Muscle of back (tissue), 11 donors: ENCODE measurements around the gene ARID4B. TPM values are rescaled to one million over a fixed set of nuclear protein-coding genes. Genes with fewer than 3 reads are reported as not detected.
"Not testable (repeated sequence)": the region's sequence is repeated elsewhere in the genome, so short reads cannot be mapped to it uniquely, and the experiment has no call there.

ENCODE experiments used
- DNase-seq, 3 donors: peaks; one replicate each; pipeline versions ENCODE4 v3.0.0 to v3.0.0-alpha.2; 2013
- polyA plus RNA-seq, 10 donors: library from polyadenylated mRNA; unstranded; fragments of 120-200 nt; gene quantifications; one replicate each; pipeline ENCODE4 v1.2.1, GENCODE V29; 2013; ENCODE audit not compliant: insufficient read length in 10 of 10

Gene ARID4B
- polyA plus RNA-seq, 10 donors, result 19.5 to 26.0 (median 22.6) TPM

DNA sequence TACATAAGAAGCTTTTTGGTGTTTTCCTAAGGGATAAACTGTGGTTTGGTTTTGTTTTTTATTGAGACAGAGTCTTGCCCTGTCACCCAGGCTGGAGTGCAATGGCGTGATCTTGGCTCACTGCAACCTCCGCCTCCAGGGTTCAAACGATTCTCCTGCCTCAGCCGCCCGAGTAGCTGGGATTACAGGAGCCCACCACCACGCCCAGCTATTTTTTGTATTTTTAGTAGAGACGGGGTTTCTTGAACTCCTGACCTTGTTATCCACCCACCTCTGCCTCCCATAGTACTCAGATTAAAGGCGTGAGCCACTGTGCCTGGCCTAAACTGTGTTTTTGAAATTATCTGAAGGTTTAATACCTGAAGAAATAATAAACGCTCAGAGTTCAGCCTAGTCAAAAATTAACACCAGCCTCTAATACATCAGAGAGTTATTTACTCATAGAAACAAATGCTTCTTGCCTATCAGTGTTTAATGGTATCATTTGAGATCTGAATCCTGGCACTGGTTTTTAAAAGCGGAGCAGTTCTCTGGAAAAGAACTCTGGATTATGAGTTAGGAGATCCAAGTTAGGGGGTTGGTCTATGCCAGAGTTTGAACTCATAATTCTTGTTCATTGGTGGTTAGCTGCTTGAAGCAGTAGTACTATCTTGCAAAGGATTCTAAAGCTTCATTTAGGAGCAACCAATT, 28.7 kb downstream of the ARID4B start:
- DNase-seq, result no peak

DNA sequence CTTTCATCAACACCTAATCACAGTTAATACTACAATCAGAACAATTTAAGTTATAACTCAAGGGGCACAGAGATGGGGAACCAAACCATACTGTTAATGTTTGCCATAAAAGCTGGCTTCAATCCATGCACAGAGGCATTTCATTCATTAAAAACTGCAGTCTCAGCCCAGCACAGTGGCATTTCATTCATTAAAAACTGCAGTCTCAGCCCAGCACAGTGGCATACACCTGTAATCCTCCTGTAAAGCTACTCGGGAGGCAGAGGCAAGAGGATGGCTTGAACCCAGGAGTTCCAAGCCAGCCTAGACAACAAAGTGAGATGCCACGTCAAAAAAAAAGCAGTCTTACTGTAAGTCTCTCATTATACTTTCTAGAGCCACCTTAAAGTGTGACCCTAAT, 29.2 kb downstream of the ARID4B start:
- DNase-seq, result no peak

DNA sequence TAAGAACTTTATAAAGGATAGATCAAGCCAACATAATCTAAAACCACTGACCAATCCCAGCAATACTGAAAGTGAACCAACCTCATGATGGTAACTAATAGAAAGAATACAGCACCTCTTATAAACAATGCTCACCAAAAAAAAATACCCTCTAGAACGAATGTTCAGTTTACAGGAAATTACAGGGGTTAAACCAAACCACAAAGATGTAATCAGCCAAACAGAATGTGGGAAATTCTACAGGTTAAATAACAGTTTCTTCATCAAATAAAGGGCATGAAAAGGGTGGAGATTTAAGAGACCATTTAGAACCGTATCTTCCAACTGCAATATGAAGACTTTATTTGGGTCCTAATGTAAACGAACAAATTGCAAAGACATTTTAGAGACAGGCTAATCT, 30.4 kb downstream of the ARID4B start:
- DNase-seq, result no peak

DNA sequence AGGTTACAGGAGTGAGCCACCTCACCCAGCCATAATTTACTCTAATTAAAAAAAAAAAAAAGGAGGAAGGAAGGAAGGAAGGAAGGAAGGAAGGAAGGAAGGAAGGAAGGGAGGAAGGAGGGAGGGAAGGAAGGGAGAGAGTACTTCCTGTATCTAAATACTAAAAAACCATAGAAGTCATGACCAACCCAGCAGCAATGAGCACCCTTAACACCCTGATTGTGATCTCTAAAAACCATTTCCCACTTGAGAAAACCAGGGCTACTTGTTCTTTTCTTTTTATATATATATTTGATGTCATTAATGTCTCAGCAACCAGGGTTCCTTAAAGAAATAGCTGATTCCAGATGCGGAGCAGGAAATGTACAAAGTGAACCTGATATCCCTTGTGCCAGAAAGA, 31.2 kb downstream of the ARID4B start:
- no peak for DNase-seq

DNA sequence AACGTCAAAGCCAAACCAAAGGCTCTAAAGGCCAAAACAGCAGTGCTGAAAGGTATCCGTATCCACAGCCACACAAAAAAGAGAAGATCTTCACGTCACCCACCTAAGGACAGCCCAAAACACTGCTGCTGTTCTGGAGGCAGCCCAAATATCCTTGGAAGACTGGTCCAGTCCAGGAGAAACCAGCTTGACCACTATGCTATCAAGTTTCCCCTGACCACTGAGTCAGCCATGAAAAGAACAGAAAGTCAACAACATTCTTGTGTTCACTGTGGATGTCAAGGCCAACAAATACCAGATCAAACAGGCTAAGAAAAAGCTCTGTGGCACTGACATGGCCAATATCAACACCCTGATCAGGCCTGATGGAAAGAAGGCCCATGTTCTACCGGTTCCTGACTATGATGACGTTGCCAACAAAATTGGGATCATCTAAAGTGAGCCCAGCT, 32.1 kb downstream of the ARID4B start:
- no peak for DNase-seq

DNA sequence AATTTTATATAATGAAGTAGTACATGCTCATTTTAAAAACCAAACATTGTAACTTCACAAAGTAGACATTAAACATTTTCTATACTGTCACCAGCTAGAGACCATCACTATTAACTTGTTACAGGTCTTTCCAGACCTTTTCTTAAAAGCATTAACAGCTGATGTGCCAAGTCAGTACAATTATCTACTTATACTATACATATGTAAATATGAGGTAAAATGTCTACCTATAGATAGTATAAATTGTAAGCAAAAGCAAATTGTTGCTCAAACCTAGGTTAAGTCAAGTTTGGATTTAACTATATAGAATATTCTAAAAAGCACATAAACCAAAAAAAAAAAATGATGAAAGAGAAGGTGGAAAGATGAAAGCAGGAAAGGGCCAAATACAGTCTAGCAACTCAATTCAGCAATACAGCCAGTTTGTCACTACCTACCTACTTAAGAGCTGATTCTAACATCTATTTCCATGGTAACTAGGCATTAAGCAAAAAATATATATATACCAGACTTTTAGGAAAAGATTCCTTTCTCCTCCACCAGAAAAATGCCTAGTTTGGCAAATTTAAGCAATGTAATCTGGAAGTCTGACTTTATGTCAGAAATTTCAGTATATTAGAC, 34.5 kb downstream of the ARID4B start:
- DNase-seq, result no peak

DNA sequence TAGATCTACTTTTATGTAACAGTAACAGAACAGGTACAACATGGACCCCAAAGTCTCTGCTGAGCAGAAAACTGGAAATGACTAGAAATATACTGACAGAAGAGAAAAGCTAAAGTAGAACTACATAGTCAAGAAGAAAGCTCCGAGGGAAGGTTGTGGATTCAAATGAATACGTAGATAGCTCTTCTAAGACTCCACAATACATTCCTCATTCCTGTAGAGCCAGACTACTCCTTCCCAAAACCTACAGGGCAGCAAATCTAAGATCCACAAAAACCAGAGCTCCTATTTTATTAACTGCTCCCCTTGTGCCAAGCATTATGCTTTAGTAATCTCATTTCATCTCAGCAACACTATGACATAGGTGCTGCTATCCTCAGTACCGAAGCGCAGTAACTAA, 35.2 kb downstream of the ARID4B start:
- DNase-seq, result no peak

DNA sequence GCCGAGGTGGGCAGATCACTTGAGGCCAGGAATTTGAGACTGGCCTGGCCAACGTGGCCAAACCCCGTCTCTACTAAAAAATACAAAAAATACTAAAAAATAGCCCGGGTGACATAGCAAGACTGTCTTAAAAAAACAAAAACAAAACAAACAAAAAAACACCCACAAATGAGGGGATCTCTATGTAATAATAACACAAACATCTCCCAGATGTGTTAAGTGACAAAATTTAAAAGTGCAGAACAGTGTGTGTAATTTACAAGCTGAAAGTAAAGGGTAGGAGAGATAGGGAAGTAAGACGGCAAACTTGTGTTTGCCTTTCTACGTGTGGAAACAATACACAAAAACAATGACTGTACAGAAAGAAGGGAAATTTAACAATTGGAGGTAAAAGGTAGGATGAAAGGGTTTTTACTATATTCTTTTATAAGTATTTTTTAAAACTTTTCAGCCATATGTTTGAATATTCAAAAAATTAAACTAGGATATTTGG, 36.3 kb downstream of the ARID4B start:
- DNase-seq, result no peak

DNA sequence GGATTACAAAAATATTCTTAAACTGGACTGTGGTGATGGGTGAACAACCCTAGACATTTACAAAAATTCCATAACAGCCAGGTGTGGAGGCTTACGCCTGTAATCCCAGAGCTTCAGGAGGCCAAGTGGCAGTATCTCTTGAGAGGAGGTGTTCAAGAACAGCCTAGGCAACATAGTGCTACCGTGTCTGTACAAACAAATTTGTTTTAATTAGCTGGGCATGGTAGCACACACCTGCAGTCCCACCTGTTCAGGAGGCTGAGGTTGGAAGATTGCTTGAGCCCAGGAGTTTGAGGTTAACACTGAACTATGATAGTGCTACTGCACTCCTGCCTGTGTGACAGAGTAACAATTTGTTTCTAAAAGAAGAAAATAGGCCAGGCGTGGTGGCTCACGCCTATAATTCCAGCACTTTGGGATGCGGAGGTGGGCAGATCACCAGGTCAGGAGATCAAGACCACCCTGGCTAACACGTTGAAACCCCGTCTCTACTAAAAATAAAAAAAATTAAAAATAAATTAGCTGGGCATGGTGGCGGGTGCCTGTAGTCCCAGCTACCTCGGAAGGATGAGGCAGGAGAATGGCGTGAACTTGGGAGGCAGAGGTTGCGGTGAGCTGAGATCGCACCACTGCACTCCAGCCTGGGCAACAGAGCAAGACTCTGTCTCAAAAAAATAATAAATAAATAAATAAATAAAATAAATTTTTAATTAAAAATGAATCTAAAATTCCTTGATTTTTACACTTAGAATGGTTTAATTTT, 37.1 kb downstream of the ARID4B start:
- DNase-seq, result no peak

DNA sequence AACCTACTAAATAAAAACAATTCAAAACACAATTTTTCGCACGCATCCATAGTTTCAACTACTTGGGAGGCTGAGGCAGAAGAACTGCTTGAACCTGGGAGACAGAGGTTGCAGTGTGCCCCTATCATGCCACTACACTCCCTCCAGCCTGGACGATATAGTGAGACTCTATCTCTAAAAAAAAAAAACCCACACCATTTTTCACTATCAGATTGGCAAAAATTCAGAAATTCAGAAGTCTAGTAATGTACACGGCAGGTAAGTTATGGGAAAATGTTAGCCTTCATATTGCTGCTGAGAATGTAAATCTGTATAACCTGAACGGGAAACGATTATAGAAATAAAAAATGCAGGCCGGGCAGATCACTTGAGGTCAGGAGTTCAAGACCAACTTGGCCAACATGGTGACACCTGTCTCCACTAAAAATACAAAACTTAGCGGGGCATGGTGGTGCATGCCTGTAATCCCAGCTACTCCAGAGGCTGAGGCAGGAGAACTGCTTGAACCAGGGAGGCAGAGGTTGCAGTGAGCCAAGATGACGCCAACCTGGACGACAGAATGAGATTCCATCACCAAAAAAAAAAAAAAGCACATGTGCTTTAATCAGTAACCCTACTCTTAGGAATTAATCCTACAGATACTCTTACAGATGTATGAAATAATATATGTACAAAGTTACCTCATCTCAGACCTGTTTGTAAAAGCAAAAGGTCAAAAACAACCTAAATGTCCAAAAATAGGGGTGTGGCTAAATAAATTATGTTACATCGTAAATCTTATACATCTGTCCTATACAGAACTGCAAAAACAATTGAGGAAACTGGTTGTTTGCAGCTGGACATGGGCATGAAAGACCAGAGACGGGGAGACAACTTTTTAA, 37.9 kb downstream of the ARID4B start:
- no peak for DNase-seq

DNA sequence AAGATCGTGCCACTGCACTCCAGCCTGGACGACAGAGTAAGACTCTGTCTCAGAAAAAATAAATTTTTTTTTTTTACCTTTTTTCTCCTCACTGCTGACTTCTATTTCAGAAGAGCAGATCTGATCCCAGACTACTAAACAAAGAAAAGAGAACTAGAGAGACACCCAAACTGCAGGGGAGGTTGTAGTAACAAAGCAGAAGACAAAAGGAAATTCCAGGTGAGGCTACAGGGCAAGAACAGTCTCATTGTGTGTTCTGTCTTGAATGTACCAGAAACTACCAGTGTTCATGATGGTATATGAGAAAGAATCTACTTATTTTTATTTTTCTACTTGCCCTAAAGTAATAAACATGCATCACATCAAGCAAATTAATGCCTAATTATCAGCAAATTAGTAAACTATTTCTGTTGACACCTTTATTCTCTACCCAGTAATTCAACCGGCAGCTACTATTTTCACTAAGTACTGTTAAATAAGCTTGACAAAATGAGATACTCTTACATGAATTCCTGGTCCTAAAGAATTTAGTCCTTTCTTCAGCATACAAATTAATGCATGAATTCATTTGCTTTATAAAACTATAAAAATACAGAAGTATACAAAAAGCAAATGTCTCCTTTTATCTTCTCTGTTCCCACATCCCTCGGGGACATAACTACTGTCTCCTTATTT, 40.6 kb downstream of the ARID4B start:
- no peak for DNase-seq

DNA sequence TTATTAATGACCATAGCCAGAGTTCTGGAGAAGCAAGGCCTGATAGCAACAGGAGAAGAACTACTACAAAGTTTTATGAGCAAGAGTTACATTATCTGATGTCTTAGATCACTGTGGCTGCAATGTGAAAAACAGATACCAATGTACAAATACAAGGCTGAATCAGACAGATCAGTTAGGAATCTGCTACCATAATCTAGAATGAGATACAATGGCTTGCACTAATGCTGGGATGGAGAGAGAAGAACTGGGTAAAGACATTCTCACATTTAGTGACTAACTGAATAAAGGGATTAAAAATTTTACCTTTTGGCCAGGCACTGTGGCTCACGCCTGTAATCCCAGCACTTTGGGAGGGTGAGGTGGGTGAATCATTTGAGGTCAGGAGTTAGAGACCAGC, 41.3 kb downstream of the ARID4B start:
- no peak for DNase-seq

DNA sequence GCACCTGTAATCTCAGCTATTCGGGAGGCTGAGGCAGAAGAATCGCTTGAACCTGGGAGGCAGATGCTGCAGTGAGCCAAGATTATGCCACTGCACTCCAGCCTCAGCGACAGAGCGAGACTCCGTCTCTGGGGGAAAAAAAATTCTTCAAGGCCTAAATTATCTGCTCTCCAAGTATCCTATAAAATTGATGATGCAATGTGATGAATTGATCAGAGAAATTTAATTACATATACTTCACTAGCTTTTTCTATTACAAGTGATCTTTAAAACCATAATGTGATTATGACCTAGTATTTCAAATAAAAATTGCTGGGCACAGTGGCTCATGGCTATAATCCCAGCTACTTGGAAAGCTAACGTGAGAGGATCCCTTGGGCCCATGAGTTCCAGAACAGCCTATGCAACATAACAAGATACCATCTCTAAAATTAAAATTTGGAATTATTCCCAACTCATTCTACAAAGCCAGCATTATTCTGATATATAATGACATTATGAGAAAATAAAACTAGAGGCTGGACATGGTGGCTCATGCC, 43.7 kb downstream of the ARID4B start:
- DNase-seq, result no peak

DNA sequence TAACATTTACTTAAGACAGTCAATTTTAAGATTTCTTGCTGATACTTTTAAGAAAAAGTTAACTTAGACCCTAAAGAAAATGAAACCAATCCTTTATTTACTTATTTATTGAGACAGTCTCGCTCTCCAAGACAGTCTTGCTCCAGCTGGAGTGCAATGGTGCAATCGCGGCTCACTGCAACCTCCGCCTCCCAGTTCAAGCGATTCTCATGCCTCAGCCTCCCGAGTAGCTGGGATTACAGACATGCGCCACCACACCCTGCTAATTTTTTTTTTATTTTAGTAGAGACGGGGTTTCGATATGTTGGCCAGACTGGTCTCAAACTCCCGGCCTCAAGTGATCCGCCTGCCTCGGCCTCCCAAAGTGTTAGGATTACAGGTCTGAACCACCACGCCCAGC, 44.3 kb downstream of the ARID4B start:
- not testable (repeated sequence) for DNase-seq

DNA sequence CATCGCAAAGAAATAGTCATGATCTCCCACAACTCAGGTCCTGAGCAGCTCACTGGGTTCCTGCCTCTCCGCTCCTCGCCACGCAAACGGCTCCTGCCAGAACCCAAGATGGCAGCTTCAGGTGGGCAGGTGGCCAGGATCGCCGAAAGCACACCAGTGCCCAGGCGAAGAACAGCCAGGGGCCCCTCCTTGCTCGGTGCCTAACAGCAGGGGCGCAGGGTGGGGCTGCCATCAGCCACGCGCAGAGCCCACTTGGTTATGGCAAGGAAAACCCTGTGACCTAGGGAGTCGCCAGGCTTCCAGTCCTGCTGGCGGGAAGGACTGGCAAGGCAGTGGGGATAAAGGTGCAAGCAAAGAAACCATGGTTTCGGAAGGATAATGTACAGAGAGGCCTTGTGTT, 47.5 kb downstream of the ARID4B start:
- no peak for DNase-seq

DNA sequence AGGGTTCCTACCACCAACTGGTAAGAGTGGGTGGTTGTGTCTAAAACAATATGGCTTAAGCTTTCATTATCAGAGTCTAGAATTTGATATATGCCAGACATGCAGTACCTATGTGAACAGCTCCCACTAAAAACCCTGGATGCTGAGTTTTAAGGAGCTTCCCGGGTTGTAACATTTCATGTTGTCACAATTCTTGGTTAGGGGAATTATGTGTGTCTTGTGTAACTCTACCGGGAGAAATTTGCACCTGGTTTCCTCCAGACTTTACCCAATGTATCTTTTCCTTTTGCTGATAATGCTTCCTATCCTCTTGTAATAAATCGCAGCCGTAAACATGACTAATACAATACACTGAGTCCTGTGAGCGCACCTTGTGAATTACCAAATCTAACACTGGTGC, 48.3 kb downstream of the ARID4B start:
- no peak for DNase-seq

DNA sequence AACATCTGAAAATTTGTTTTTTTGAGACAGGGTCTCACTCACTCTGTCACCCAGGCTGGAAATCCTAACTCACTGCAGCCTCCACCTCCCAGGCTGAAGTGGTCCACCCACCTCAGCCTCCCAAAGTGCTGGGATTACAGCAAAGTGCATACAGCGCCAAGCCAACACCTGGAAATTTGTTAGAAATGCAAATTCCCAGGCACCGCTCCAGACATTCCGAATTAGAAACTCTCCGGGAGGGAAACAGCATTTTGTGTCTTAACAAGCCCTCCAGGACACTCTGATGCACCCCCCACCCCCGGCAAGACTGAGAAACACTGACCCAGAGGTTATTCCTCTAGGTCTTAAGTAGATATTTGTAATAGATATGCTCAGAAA, 49.1 kb downstream of the ARID4B start:
- DNase-seq, result no peak

DNA sequence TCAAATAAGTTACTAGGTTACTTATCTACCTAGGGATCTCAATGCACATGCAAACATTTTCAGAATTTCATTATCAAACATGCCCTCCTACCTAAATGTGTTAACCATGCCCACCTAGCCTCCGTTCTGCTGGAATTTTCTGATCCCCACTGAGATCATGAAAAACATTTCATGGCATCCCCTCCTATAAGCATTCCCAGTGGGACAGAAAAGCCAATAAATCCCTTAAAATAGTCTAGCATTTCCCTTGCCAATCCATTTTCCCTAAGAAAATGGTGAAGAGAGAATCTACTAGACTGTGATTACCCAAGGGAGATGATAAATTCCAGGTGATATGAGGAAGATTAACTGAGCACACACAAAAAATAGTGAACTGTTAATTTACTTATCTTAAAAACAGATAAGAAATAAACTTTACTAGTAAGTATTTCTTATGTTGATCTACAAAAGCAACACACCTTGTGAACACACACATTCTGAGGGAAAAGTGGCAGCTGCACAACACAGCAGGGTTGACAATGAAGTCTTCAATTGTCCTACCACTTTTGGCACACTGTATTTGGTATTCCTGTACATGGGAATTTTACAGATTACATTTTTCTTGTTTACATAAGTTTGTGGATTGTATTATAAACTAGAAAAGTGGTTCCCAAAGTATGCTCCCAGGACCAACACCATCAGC, 49.6 kb downstream of the ARID4B start:
- no peak for DNase-seq

DNA sequence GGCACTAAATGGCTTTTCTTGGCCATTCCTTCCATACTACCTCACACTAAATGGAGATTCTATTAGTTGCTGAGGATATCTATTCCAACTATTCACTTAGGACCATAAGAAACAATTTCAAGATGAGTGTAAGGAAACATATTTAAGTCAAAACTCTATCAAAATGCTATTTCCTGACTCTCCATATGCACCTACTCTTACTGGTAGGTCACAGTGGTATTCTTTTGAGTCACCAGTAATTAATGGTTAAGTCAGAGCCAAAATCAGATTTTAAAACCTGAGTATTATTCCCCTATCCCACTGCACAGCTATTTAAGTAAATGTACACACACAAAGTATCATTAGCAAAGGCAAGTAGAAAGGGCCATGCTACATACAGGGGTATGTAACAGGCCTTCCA, 50.3 kb downstream of the ARID4B start:
- no peak for DNase-seq

DNA sequence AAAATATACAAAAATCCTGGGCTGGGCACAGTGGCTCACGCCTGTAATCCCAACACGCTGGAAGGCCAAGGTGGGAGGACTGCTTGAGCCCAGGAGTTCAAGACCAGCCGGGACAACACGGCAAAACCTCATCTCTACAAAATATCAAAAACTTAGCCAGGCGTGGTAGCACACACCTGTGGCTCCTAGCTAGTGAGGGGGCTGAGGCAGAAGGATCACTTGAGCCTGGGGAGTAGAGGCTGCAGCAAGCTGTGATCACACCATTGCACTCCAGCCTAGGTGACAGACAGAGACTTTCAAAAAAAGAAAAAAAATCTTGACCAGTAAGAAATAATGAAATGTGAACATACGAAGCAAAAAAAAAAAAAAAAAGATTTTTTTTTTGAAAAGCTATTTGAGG, 52.1 kb downstream of the ARID4B start:
- DNase-seq, result no peak
